HG03520 (cell line): Measurements from ENCODE around the gene PARD3B.

ENCODE experiments used
- ATAC-seq: cut with Tn5 transposase; IDR thresholded peaks from one replicate; pipeline ENCODE4 v1.9.1; 2021; ENCODE audit warnings: mild to moderate bottlenecking, moderate library complexity; ENCODE audit not compliant: unreplicated experiment

Gene PARD3B

GRCh38 chr2:205520311-205520710 lies 975.0 kb downstream of the PARD3B start:
- no peak for ATAC-seq

- no peak for ATAC-seq
These were observed 979.4 kb downstream of the PARD3B start for GRCh38 chr2:205524656-205525055.

- no peak for ATAC-seq
These were observed 982.5 kb downstream of the PARD3B start for GRCh38 chr2:205527801-205528200.

GRCh38 chr2:205531072-205531471 lies 985.8 kb downstream of the PARD3B start:
- ATAC-seq, result no peak

GRCh38 chr2:205531489-205532148 lies 986.3 kb downstream of the PARD3B start:
- no peak for ATAC-seq

- ATAC-seq, result no peak
These were observed 989.7 kb downstream of the PARD3B start for GRCh38 chr2:205535001-205535400.

- no peak for ATAC-seq
These were observed 994.3 kb downstream of the PARD3B start for GRCh38 chr2:205539603-205540002.

GRCh38 chr2:205540036-205540435 lies 994.8 kb downstream of the PARD3B start:
- no peak for ATAC-seq

- no peak for ATAC-seq
These were observed 998.1 kb downstream of the PARD3B start for GRCh38 chr2:205543262-205543843.

- ATAC-seq, result no peak
These were observed 998.8 kb downstream of the PARD3B start for GRCh38 chr2:205543937-205544702.

- no peak for ATAC-seq
These were observed 1000.9 kb downstream of the PARD3B start for GRCh38 chr2:205545971-205546816.

GRCh38 chr2:205555566-205556230 lies 1010.4 kb downstream of the PARD3B start:
- ATAC-seq, result no peak

- ATAC-seq, result no peak
These were observed 1011.1 kb downstream of the PARD3B start for GRCh38 chr2:205556357-205556756.

- no peak for ATAC-seq
These were observed 1011.7 kb downstream of the PARD3B start for GRCh38 chr2:205556841-205557539.

GRCh38 chr2:205557873-205558272 lies 1012.6 kb downstream of the PARD3B start:
- no peak for ATAC-seq

GRCh38 chr2:205561441-205561840 lies 1016.2 kb downstream of the PARD3B start:
- no peak for ATAC-seq

- no peak for ATAC-seq
These were observed 1018.4 kb downstream of the PARD3B start for GRCh38 chr2:205563646-205564045.

GRCh38 chr2:205564346-205565141 lies 1019.3 kb downstream of the PARD3B start:
- no peak for ATAC-seq

GRCh38 chr2:205565142-205565522 lies 1019.9 kb downstream of the PARD3B start:
- no peak for ATAC-seq
